Kidney (tissue), 14 donors: ENCODE data around the gene NDE1. TPM values are rescaled to one million over a fixed set of nuclear protein-coding genes. Genes with fewer than 3 reads are reported as not detected.
"Not testable (repeated sequence)": the region's sequence is repeated elsewhere in the genome, so short reads cannot be mapped to it uniquely, and the experiment has no call there.

Experiments
- DNase-seq, 5 donors: peaks; one replicate each; pipeline ENCODE4 v3.0.0-alpha.2; 2013 to 2020
- FAIRE-seq: peaks from 2 replicates; lab custom pipeline; 2012; peaks lifted over from hg19 to GRCh38; lab: Jason Lieb, UNC
- H3K27ac ChIP-seq, 2 donors: one replicate each; pipeline ENCODE4 v1.7.0; 2013; ENCODE audit warnings: low read depth in 2 of 2, low read length in 2 of 2, inconsistent platforms in 1 of 2
- H3K27me3 ChIP-seq: one replicate; pipeline ENCODE4 v1.7.1; 2013; ENCODE audit warnings: low read length, inconsistent platforms; ENCODE audit not compliant: control insufficient read depth, insufficient read depth
- H3K36me3 ChIP-seq, 3 donors: one replicate each; pipeline versions ENCODE4 v1.7.0 to v1.7.1; 2013; ENCODE audit warnings: low read length in 3 of 3, control low read depth in 1 of 3, inconsistent platforms in 1 of 3; ENCODE audit not compliant: insufficient read depth in 3 of 3, control insufficient read depth in 2 of 3
- H3K4me1 ChIP-seq, 3 donors: one replicate each; pipeline versions ENCODE4 v1.7.0 to v1.7.1; 2013; ENCODE audit warnings: low read length in 3 of 3, inconsistent platforms in 1 of 3, low read depth in 1 of 3; ENCODE audit not compliant: control insufficient read depth in 2 of 3, insufficient read depth in 2 of 3
- H3K4me3 ChIP-seq, 3 donors: one replicate each; pipeline versions ENCODE4 v1.7.0 to v1.8.1; 2013; ENCODE audit warnings: low read length in 3 of 3, control low read depth in 1 of 3, inconsistent platforms in 1 of 3
- H3K9ac ChIP-seq, 3 donors: one replicate each; pipeline versions ENCODE4 v1.7.0 to v1.7.1; 2013; ENCODE audit warnings: low read length in 3 of 3, control low read depth in 1 of 3, inconsistent platforms in 1 of 3
- H3K9me3 ChIP-seq, 3 donors: one replicate each; pipeline versions ENCODE4 v1.7.0 to v1.7.1; 2013; ENCODE audit warnings: low read length in 3 of 3, control low read depth in 1 of 3, inconsistent platforms in 1 of 3; ENCODE audit not compliant: control insufficient read depth in 2 of 3, insufficient read depth in 1 of 3
- CTCF ChIP-seq: IDR thresholded peaks from 3 replicates; pipeline ENCODE4 v1.5.1; 2012; ENCODE audit warnings: mild to moderate bottlenecking, moderate library complexity, borderline replicate concordance; ENCODE audit not compliant: insufficient read depth; ENCODE audit errors: extremely low read depth
- intact Hi-C: fragments of 100-400 bp; cut with DNase I; formaldehyde crosslinking; loops from one replicate; pipeline ENCODE4 v1.11.1; 2022
- polyA plus RNA-seq: library from polyadenylated mRNA; stranded (reverse); fragments of 350-450 nt; fragmentation: Illumina TruSeq; extraction: RNeasy Lipid Tissue Mini Kit (QIAGEN cat#74804); gene quantifications from one replicate; pipeline ENCODE4 v1.2.3, GENCODE V29; 2014; ENCODE audit warnings: low read depth, low replicate concordance; ENCODE audit not compliant: insufficient read depth
- total RNA-seq: library from RNA; stranded (reverse); fragmentation: NEBNext Ultra II Directional; extraction: Animal tissue kit (Norgen Biotek cat#: 25700); gene quantifications from one replicate; pipeline ENCODE4 v1.2.1, GENCODE V29; 2021
- donor health status: control.
- donor health status: control.
- donor health status: control.
- donor health status: control.
- donor health status: control.
- donor health status: DM: yes; HTN: yes; CAD: no.
- donor health status: Normal renal cell carcinoma (clear cell type).

NDE1 gene
- total and polyA plus RNA-seq, 2 donors from 2014 or later: 4.6 to 31.7 TPM

GRCh38 chr16:15689290-15689689, 39.2 kb downstream of the NDE1 start:
- intact Hi-C loops: no loop called here
- TF ChIP-seq CTCF: no peak
- Histone ChIP-seq H3K36me3 (peaks cover 4 to 29% (median 13%) of the 10 kb centered on the region in 3 donors), H3K4me3 (no peak overlapping the region), H3K4me1 (no peaks in the 10 kb centered on the region), H3K9ac (no peak overlapping the region), H3K9me3 (no peaks in the 10 kb centered on the region), H3K27me3 (no peaks in the 10 kb centered on the region), H3K27ac (no peak overlapping the region)
- FAIRE-seq: no peak
- DNase-seq: no peak

DNA sequence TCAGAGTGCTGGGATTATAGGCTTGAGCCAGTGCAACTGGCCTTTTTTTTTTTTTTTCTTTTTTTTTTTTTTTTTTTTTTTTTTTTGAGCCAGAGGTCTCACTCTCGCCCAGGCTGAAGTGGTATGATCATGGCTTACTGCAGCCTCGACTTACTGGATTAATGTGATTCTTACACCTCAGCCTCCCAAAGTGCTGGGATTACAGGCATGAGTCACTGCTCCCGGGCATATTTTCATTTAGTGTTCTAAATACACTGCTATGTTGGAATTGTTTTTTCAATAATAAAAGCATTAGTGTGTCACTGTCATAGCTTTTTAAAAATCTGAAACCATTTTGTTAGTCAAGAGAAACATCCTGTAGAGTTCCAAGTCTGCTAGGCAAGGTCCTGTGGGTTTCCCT, 40.3 kb downstream of the NDE1 start:
- intact Hi-C loops: no loop called here
- H3K36me3 ChIP-seq: peaks cover 6 to 32% (median 15%) of the 10 kb centered on the region in 3 donors
- H3K9ac ChIP-seq: no peak overlapping the region
- DNase-seq: no peak
- no peak for TF ChIP-seq CTCF
- no peaks in the 10 kb centered on the region for H3K9me3 ChIP-seq
- H3K4me1 ChIP-seq: no peaks in the 10 kb centered on the region
- no peak for FAIRE-seq
- H3K27me3 ChIP-seq: no peaks in the 10 kb centered on the region
- no peak overlapping the region for H3K4me3 ChIP-seq
- no peak overlapping the region for H3K27ac ChIP-seq

GRCh38 chr16:15691046-15691445, 41.0 kb downstream of the NDE1 start:
- FAIRE-seq: no peak
- DNase-seq: no peak
- intact Hi-C loops: no loop called here
- H3K27me3 ChIP-seq: no peaks in the 10 kb centered on the region
- no peaks in the 10 kb centered on the region for H3K9me3 ChIP-seq
- peaks cover 3 to 32% (median 15%) of the 10 kb centered on the region in 3 donors for H3K36me3 ChIP-seq
- no peak overlapping the region for H3K27ac ChIP-seq
- no peak overlapping the region for H3K4me3 ChIP-seq
- no peaks in the 10 kb centered on the region for H3K4me1 ChIP-seq
- no peak overlapping the region for H3K9ac ChIP-seq
- no peak for TF ChIP-seq CTCF

DNA sequence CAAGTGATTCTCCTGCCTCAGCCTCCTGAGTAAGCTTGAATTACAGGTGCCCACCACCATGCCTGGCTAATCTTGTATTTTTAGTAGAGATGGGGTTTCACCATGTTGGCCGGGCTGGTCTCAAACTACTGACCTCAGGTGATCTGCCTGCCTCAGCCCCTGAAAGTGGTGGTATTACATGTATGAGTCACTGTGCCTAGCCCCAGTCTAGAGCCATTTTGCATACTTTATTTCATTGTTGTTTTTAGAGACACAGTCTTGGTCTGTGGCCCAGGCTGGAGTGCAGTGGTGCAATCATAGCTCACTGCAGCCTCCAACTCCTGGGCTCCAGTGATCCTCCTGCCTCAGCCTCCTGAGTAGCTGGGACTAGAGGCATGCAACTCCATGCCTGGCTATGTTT, 42.5 kb downstream of the NDE1 start:
- H3K27ac ChIP-seq, intact Hi-C loops, H3K4me1 ChIP-seq, DNase-seq, FAIRE-seq, H3K9me3 ChIP-seq, H3K27me3 ChIP-seq, H3K4me3 ChIP-seq, H3K9ac ChIP-seq: not testable (repeated sequence)
- peaks cover 3 to 37% (median 19%) of the 10 kb centered on the region in 3 donors for H3K36me3 ChIP-seq
